SK-N-SH (cell line): ENCODE results near the gene CPLX1. TPM values are rescaled to one million over a fixed set of nuclear protein-coding genes. Genes with fewer than 3 reads are reported as not detected.

ENCODE experiments used
- CTCF ChIA-PET: fragments of 300-600, 350-600 bp; formaldehyde crosslinking; extraction: SDS; loops from one replicate; lab custom pipeline; 2021; lab: Yijun Ruan, JAX
- POLR2A ChIA-PET: fragments of 350-600 bp; sonication (Branson Sonifier 250); formaldehyde crosslinking; extraction: SDS; loops from one replicate; lab custom pipeline; 2020; ENCODE audit warnings: antibody characterized with exemption, inconsistent platforms; lab: Yijun Ruan, JAX
- DNase-seq: peaks from one replicate; pipeline ENCODE4 v3.0.0; 2012
- H2AFZ ChIP-seq: fragments of 200-600 bp; sonication (generic); 2 replicates; pipeline ENCODE4 v1.8.1; 2016; ENCODE audit warnings: antibody characterized with exemption, mild to moderate bottlenecking, low read depth
- H3F3A ChIP-seq: fragments of 200-600 bp; sonication (generic); replicated peaks from 2 replicates; pipeline ENCODE3; 2016; ENCODE audit warnings: antibody characterized with exemption, mild to moderate bottlenecking; ENCODE audit not compliant: insufficient read depth
- H3K27ac ChIP-seq, 2 experiments: fragments of 200-500 bp in 1 of 2; fragments of 200-600 bp in 1 of 2; sonication (Bioruptor generic) in 1 of 2; sonication (generic), shearing (Covaris generic) in 1 of 2; 2 replicates each; pipeline versions ENCODE4 v1.5.1 to v1.6.1; 2014 to 2016; ENCODE audit warnings: low read depth in 2 of 2, inconsistent platforms in 1 of 2, low read length in 1 of 2, mild to moderate bottlenecking in 1 of 2, mixed read lengths in 1 of 2
- H3K27me3 ChIP-seq: fragments of 200-600 bp; sonication (generic), shearing (Covaris generic); 2 replicates; pipeline ENCODE4 v1.6.1; 2016; ENCODE audit warnings: mixed run types; ENCODE audit not compliant: insufficient read depth
- H3K36me3 ChIP-seq, 2 experiments: fragments of 200-500 bp in 1 of 2; fragments of 200-600 bp in 1 of 2; sonication (Bioruptor generic) in 1 of 2; sonication (generic) in 1 of 2; replicated peaks in 1 of 2; 2 replicates each; pipeline versions ENCODE3 to v1.5.1; 2014 to 2016; ENCODE audit warnings: low read length in 1 of 2, mild to moderate bottlenecking in 1 of 2; ENCODE audit not compliant: insufficient read depth in 2 of 2, control insufficient read depth in 1 of 2
- H3K4me1 ChIP-seq, 2 experiments: fragments of 200-500 bp in 1 of 2; fragments of 200-600 bp in 1 of 2; sonication (Bioruptor generic) in 1 of 2; sonication (generic), shearing (Covaris generic) in 1 of 2; 2 replicates each; pipeline versions ENCODE4 v1.5.1 to v1.6.1; 2014 to 2016; ENCODE audit warnings: low read depth in 1 of 2, low read length in 1 of 2, mixed run types in 1 of 2; ENCODE audit not compliant: insufficient read depth in 2 of 2, control insufficient read depth in 1 of 2
- H3K4me2 ChIP-seq: fragments of 200-600 bp; sonication (generic), shearing (Covaris generic); 2 replicates; pipeline ENCODE4 v1.6.1; 2017; ENCODE audit warnings: mixed run types
- H3K4me3 ChIP-seq, 2 experiments: fragments of 200-500 bp in 1 of 2; fragments of 200-600 bp in 1 of 2; sonication (Bioruptor generic) in 1 of 2; sonication (generic), shearing (Covaris generic) in 1 of 2; 2 replicates each; pipeline versions ENCODE4 v1.5.1 to v1.8.1; 2014 to 2016; ENCODE audit warnings: low read depth in 2 of 2, inconsistent platforms in 1 of 2, low read length in 1 of 2, mild to moderate bottlenecking in 1 of 2, mixed read lengths in 1 of 2, moderate library complexity in 1 of 2
- H3K79me2 ChIP-seq: fragments of 200-600 bp; sonication (generic); 2 replicates; pipeline ENCODE4 v1.8.1; 2017; ENCODE audit warnings: mild to moderate bottlenecking; ENCODE audit not compliant: insufficient read depth
- H3K9ac ChIP-seq: fragments of 200-600 bp; sonication (generic); 2 replicates; pipeline ENCODE4 v1.6.1; 2017; ENCODE audit warnings: mixed run types
- H3K9me2 ChIP-seq: fragments of 200-600 bp; sonication (generic); 2 replicates; pipeline ENCODE4 v1.6.1; 2017; ENCODE audit warnings: mixed run types
- H3K9me3 ChIP-seq: fragments of 200-600 bp; sonication (generic); 2 replicates; pipeline ENCODE4 v1.6.1; 2017; ENCODE audit warnings: mixed run types, mild to moderate bottlenecking, moderate library complexity
- H4K20me1 ChIP-seq: fragments of 200-600 bp; sonication (generic); 2 replicates; pipeline ENCODE4 v1.6.1; 2017; ENCODE audit warnings: mild to moderate bottlenecking, mixed run types; ENCODE audit not compliant: insufficient read depth
- CTCF ChIP-seq: fragments of 200-600 bp; sonication (generic); IDR thresholded peaks from 2 replicates; pipeline ENCODE4 v1.6.1; 2017; ENCODE audit warnings: antibody characterized with exemption, mild to moderate bottlenecking, moderate library complexity
- ELF1 ChIP-seq: IDR thresholded peaks from 2 replicates; pipeline ENCODE4 v1.4.0; 2012
- EP300 ChIP-seq, 2 experiments: IDR thresholded peaks; 2 replicates each; pipeline versions ENCODE4 v1.4.0 to v1.6.1; 2012; ENCODE audit warnings: borderline replicate concordance in 1 of 2, low read depth in 1 of 2, low read length in 1 of 2
- EZH2phosphoT487 ChIP-seq: fragments of 200-600 bp; sonication (generic); IDR thresholded peaks from 2 replicates; pipeline ENCODE4 v1.6.1; 2017; ENCODE audit warnings: low read depth, mixed run types, mild to moderate bottlenecking, antibody characterized with exemption, moderate library complexity, borderline replicate concordance
- FOXM1 ChIP-seq: IDR thresholded peaks from 2 replicates; pipeline ENCODE4 v1.4.0; 2012; ENCODE audit warnings: low read depth, mild to moderate bottlenecking
- RAD21 ChIP-seq: IDR thresholded peaks from 2 replicates; pipeline ENCODE4 v1.6.1; 2012; ENCODE audit warnings: mild to moderate bottlenecking, low read length
- SMC3 ChIP-seq: IDR thresholded peaks from 2 replicates; pipeline ENCODE4 v1.6.1; 2012; ENCODE audit warnings: low read depth, low read length, improper control_type of control experiment
- TAF1 ChIP-seq: IDR thresholded peaks from 2 replicates; pipeline ENCODE4 v1.6.1; 2012; ENCODE audit warnings: low read depth, mild to moderate bottlenecking, low read length, moderate library complexity, borderline replicate concordance
- YY1 ChIP-seq: IDR thresholded peaks from 2 replicates; pipeline ENCODE4 v1.4.0; 2012; ENCODE audit warnings: low read depth, mild to moderate bottlenecking
- WGBS: methylation state at CpG from one replicate; pipeline ENCODE4 v1.1.6; 2017; ENCODE audit warnings: low lambda C conversion rate; 5-methylcytosine and 5-hydroxymethylcytosine counted together
- polyA plus RNA-seq, 3 experiments: library from polyadenylated mRNA; depleted of rRNA; stranded (reverse); fragments of >200 nt; gene quantifications; 2 replicates each; pipeline ENCODE4 v1.2.3, GENCODE V29; 2012
- TF ChIP-seq, protein P1 (sequence below): IDR thresholded peaks from 2 replicates; pipeline ENCODE4 v1.4.0; 2012; ENCODE audit warnings: low read depth
- TF ChIP-seq, protein P2 (sequence below): IDR thresholded peaks from 2 replicates; pipeline ENCODE4; 2012

The CPLX1 gene
- polyA plus RNA-seq, 1 of the 3 experiments (the other 2 are of a cell fraction), result 0.56 TPM

DNA sequence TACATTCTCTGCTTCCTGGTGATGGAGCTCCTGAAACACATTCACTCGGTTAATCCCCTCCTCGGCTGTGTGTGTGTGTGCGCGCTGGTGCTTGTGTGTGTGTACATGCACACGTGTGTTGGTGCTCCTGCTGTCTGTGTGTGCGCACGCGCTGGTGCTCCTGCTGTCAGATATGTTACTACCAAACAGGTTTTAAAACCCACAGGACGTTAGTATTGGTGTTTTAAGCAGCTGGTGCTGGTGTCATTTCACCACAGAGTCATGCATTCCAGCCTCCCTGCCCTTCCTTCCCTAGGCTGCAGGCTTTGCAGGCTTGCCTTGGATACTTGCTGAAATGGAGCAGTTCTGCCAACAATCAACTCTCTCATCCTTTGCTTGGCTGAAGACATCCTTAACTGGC is 48.1 kb upstream of the CPLX1 start (continued):
- TF ChIP-seq CTCF, result no peak

- H3K4me1 ChIP-seq, result no peaks in the 10 kb centered on the region
- 96% methylated on average over 29 of the region's 43 CpGs for WGBS
- H2AFZ ChIP-seq, result no peak overlapping the region
- H3K79me2 ChIP-seq, result no peaks in the 10 kb centered on the region
- H3K9me2 ChIP-seq, result no peaks in the 10 kb centered on the region
- no peaks in the 10 kb centered on the region for H3K27me3 ChIP-seq
- H3K9me3 ChIP-seq, result no peaks in the 10 kb centered on the region
- H3F3A ChIP-seq, result peaks cover 6% of the 10 kb centered on the region
- POLR2A ChIA-PET, result no interaction called here
- H3K36me3 ChIP-seq, result peaks cover 17 to 44% of the 10 kb centered on the region in 2 experiments
- no peak for TF ChIP-seq YY1
- no peak for TF ChIP-seq SMC3
- TF ChIP-seq, all 33 proteins: peak for 0
- CTCF ChIA-PET, result no interaction called here
- no peak for DNase-seq
- H3K27ac ChIP-seq, result no peak overlapping the region
- no peak overlapping the region for H3K9ac ChIP-seq
- H3K4me3 ChIP-seq, result no peak overlapping the region
- H4K20me1 ChIP-seq, result no peaks in the 10 kb centered on the region
- no peak overlapping the region for H3K4me2 ChIP-seq
Measured at GRCh38 chr4:872241-872981, 46.5 kb upstream of the CPLX1 start.

GRCh38 chr4:871484-871883 is 45.6 kb upstream of the CPLX1 start:
- H3K9ac ChIP-seq, result no peak overlapping the region
- ChIA-PET CTCF (no interaction called here), POLR2A (no interaction called here)
- peaks cover 17 to 50% of the 10 kb centered on the region in 2 experiments for H3K36me3 ChIP-seq
- no peak overlapping the region for H2AFZ ChIP-seq
- no peak overlapping the region for H3K4me3 ChIP-seq
- no peaks in the 10 kb centered on the region for H3K9me3 ChIP-seq
- H3K79me2 ChIP-seq, result no peaks in the 10 kb centered on the region
- WGBS, result 90% methylated on average over 4 of the region's 9 CpGs
- no peak overlapping the region for H3K4me2 ChIP-seq
- no peak overlapping the region for H3K27ac ChIP-seq
- peaks cover 6% of the 10 kb centered on the region for H3F3A ChIP-seq
- no peak for DNase-seq
- H3K9me2 ChIP-seq, result no peaks in the 10 kb centered on the region
- H3K27me3 ChIP-seq, result no peaks in the 10 kb centered on the region
- TF ChIP-seq YY1 (no peak), FOXM1 (no peak), RAD21 (no peak), ELF1 (no peak), EZH2phosphoT487 (no peak), TAF1 (no peak), EP300 (IDR thresholded peaks at IDR 0.05; ENCODE audit: borderline replicate concordance in 1 of 2, low read depth in 1 of 2, low read length in 1 of 2) (no peak)
- TF ChIP-seq, protein P1, sequence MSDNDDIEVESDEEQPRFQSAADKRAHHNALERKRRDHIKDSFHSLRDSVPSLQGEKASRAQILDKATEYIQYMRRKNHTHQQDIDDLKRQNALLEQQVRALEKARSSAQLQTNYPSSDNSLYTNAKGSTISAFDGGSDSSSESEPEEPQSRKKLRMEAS, result no peak
- TF ChIP-seq, protein P2, sequence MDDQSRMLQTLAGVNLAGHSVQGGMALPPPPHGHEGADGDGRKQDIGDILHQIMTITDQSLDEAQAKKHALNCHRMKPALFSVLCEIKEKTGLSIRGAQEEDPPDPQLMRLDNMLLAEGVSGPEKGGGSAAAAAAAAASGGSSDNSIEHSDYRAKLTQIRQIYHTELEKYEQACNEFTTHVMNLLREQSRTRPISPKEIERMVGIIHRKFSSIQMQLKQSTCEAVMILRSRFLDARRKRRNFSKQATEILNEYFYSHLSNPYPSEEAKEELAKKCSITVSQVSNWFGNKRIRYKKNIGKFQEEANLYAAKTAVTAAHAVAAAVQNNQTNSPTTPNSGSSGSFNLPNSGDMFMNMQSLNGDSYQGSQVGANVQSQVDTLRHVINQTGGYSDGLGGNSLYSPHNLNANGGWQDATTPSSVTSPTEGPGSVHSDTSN, result no peak
- no peaks in the 10 kb centered on the region for H4K20me1 ChIP-seq
- H3K4me1 ChIP-seq, result no peaks in the 10 kb centered on the region
